Stimulated activated CD4-positive, alpha-beta T cell treated with anti-CD3 and anti-CD28 coated beads, Interleukin-12 subunit alpha, Interleukin-12 subunit beta, amount 100 ng/mL, for 4 hours (primary cell): ENCODE data around the gene HDAC3.
"Not testable (repeated sequence)": the region's sequence is repeated elsewhere in the genome, so short reads cannot be mapped to it uniquely, and the experiment has no call there.

Experiments used
- DNase-seq: peaks from one replicate; pipeline ENCODE4 v3.0.0-alpha.2; 2020

Gene HDAC3

DNA sequence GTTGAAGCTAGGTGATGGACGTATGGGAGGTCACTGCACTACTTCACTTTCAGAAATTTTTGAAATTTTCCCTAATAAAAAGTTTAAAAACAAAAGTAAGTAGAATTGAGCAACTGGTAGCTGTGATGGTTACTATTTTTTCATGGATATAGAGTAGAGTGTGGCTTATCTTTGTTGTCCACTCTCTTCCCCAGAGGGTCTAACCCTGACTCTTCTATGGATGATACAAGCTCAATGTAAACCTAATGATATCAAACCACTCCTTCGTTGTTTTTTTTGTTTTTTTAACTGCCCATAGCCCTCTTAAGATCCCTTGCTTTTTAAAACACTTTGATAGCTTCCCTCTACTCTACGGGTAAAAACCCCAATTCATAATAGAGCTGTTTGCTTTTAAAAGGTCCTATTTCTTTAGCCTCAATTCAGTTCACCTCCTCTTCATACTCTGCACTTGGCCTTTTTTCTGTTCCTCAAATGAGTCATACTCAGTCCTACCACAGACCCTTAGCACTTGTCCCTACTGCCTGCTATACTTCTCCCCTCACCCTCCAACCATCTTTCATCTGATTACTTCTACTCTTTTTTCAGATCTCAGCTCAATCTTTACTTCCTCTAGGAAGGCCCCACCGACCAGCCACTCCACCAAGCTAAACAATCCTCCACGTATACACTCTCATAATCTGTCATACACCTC is 2.6 kb downstream of the HDAC3 start:
- DNase-seq, result no peak

DNA sequence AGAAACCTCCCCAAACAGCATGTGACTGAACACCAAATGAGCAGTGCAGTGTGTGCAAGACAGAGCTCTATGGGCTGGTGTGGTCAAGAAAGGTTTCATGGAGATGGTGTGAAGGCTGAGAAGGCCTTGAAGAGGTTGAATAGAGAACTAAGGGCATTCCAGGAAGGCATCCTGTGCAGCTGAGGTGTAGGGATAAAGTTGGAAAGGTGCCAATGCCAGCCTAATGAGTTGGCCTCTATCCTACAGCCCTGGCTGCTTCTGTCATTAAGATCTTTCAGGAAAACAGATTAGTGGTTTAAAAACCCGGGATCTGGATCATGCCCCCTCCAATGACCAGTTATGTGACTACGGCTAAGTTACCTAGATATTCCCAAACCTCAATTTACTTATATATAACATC is 4.0 kb downstream of the HDAC3 start:
- DNase-seq, result no peak

DNA sequence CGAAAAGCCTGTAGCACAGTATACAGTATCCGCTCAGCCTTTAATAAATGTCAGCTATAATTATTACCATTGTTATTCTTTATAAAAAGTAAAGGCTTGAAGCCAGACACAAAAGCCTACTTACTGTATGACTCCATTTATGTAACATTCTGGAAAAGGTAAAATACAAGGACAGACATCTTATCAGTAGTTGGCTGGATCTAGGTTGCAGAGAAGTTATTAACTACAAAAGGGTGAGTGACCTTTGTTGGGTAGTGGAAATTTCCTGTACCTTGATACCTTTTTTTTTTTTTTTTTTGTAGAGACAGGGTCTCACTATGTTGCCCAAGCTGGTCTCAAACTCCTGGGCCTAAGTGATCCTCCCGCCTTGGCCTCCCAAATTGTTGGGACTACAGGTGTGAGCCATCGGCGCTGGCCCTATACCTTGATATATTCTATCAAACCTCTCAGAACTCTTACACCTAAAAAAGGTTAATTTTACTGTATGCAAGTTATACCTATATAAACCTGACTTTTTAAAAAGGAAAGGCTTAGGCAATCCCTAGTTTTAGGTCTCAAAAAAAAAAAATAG is 6.0 kb downstream of the HDAC3 start:
- no peak for DNase-seq

DNA sequence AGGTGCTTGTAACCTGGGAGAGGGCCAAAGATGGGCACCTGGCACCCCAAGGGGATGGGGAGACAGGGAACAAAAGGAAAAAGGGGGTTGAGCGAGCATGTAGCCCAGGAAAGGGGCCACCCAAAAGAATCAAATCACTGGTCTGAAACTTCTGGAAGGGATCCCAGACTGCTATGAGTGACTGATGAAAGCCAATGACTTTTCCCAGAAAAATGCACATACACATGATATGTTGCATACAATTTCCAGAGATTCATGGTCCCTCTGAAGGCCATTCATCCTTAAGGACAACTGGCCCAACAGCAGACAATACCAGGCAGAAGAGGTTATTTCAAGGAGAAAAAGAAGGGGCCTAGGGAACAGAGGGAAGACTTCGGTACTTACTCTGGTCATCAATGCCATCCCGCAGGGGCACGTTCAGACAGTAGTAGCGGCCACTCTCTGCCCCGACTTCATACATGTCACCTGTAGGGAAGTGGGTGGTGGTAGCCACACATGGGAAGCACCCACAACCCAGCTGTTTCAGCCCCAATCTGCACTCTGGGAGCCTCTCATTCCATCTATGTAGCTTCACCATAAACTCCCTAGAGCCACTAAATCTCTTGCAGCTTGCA is 8.4 kb downstream of the HDAC3 start:
- DNase-seq, result no peak

DNA sequence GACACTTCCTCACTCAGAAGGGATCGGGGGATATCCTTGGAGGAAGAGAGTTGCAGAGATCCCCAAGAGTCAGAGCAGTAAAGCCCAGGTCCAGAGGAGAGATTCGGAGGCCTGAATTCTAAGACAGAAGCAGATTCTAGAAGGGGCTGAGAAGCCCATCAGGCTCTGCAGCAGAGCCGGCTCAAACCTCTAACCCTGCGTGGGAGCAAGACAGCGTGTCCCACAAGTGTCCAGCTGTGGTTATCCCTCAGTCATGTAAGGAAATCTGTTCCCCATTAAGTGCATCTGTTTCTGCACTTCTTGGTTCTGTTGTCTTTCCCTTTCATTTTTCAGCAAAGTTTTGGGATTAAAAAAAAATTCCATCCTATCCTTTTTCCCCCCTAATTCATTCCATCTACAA is 13.0 kb downstream of the HDAC3 start:
- no peak for DNase-seq

DNA sequence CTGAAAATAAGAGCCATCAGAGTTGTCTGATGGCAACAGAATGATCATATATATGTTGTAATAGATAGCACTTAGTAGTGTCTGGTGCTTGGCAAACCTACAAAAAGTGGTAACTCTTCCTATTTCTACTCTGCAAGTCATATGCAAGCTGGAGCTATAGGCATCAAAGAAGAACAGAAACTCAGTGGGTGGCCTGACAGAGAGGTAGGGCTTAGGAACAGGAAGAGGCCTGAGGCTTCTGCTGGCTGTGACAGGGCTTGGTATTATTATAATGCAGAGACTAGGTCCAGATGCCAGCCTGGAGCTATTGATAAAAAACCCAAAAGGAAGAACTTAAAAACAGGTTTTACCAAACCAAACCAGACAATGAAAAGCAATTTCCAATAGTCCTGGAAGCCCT is 13.5 kb downstream of the HDAC3 start:
- no peak for DNase-seq

DNA sequence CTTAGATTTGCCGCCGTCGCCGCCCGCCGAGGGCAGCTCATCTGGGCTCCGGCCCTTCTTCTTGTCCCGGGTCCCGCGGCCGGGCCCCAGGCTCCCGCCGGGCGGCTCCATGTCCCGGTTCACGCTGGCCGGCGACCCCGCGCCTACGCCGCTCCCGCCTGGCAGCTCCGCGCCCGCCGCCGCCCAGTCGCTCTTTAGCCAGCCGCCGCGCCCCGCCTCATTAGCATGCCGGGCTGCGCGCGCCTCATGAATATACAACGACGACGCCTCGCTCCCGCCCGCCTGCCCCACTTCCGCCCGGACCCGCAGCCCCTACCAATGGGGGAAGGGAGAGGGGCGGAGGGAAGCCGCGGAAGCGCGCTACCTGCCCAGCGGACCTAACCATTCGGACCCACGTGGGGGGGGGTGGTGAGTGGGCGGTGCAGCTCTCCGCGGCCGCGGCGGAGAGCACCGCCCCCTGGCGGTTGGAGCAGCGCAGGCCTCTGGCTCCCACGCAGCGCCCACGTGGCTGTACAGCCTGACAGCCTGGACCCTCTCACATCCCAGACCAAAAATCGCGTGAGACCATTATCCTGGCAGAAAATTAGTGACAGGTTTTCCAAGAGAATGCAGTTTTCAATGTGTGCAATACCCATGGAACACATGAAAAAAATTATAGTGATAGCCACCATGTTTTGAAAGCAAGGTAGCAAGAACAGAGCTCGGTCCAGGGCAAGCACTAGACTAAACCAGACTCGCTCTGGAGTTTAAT is 17.7 kb downstream of the HDAC3 start, which contains the start of gene DIAPH1:
Gene DIAPH1 (minus strand): TSS at position 197 of the 751 bp plus-strand sequence. CDS start 86 bp downstream, at position 111.
- peak; percentile 99 for DNase-seq

DNA sequence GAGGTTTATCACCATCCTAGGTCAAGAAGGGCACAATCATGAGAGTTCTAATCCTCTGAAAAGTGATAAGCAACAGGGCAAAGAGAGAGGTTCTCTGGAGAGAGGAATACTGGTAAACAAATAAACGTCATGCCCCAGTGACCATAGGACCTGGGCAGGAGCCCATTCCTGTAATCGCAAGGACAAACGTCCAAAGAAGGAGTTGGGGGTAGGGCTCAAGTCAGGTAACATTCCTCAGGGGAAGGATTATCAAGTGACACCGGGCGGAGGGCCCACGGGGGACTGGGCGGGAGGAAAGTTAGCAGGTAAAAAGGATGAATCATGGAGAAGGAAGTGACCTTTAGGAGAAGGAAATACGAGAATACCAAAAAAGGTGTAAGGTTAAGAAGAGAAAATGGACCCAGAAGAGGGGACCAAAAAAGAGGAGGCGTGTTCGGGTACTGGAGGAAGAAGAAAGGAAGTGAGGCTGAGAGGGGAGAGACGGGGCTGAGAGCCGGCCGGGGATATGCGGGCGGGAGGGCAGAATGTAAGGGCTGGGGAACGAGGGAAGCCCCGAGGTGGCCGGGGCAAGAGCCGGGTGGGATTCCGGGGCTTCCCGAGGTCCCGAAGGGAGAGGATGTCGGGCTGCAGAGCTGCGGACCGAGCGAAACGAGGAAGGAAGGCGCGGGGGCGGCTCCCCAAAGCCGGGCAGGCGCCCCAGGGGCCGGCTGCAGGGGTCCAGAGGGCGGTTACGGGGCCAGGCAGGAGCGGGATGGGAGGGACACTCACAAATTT is 18.4 kb downstream of the HDAC3 start:
- DNase-seq, result peak; percentile 51

DNA sequence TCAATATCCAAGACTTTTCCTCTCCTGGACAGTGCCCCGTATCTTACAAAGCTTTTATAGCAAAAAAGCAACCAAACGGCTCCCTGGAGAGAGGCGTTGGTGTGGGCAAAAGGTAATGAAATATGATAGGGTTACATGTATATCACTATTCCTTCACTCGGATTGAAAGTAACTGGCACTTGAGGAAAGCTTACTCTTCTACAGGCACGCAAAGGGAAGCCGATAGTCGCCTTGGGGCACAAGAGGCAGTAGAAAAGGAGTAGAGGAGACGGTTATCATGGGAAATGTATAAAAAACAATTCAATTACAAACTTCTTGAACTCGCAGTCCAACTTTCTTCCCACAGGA is 19.0 kb downstream of the HDAC3 start:
- DNase-seq, result no peak

DNA sequence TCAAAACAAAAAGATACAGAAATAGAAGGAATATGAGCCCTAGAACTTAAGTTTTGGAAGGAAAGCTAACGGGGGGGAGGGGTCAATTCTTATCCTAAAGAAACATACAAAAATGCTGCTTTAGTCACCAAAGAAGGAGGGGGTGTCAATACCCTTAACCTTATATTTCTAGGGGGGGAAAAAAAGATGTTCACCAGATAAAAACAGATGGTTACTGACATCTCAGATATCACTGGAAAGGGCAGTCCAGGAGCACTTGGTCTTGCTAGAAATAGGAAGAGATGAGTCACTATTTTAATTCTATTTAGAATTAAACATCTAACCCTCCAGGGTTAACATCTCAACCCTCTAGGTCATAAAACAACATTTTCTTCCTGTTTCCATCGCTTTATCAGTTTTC is 19.5 kb downstream of the HDAC3 start:
- no peak for DNase-seq

DNA sequence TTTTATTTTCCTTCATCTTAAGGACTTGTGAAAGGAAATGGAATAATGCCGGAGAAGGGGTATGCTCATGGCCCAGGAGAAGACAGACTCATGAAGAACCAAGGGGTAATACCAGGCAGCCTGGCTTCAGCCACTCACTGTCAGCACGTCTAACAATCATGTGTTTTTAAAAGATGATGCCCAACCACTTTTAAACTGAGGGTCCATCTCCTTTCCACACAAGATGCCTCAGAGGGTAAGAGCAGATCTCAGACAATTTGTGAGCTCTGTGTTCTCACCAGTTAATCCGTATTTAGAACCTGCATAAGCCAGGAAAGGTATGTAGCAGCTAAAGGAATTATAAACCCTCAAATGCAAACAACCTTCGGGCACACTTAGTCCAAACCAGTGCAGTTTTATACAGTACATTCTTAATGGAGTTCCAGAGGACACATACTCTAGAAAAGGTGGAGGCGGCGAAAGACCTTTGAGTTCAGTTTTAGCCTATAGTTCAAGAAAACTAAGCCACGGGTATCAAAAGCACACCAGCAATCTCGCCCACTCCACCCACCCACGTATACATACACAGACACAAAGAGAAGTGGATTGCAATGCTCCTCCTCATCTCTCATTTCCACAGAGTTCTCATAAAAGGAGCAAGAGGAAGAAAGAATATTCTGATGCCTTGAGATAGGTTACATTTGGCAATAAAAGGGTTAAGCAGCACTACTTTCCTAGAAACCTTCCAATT is 20.5 kb downstream of the HDAC3 start:
- no peak for DNase-seq

DNA sequence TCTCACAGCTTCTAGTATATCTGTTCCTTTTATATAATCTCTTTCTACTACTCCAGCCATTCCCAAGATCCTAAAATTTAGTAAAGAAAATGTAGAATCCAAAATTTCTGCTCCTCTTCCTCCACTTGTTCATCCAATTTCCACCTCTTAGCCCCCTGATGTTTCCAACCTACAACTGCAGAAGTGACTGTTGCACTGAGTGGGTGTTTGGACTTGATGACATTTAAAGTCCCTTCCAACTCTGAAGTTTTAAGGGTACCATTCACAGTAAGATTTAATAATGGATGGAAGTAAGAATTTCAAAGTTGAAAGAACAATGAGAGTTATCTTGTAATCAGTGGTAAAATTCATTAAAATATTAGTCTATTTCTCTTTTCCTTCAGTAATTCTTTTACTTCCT is 23.3 kb downstream of the HDAC3 start:
- no peak for DNase-seq

DNA sequence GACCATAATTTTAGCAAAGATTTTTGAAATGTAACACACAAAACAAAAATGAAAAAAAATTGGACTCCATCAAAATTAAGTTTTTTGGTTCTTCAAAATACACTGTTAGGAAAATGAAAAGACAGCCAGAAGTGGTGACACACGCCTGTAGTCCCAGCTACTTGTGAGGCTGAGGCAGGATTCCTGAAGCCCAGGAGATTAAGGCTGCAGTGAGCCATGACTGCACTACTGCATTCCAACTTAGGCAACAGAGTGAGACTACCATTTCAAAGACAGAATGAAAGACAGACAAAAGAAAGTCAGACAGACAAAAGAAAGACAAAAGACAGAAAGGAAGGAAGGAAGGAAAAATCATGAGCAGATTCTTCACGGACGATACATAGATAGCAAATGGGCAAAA is 25.4 kb downstream of the HDAC3 start:
- DNase-seq, result no peak

DNA sequence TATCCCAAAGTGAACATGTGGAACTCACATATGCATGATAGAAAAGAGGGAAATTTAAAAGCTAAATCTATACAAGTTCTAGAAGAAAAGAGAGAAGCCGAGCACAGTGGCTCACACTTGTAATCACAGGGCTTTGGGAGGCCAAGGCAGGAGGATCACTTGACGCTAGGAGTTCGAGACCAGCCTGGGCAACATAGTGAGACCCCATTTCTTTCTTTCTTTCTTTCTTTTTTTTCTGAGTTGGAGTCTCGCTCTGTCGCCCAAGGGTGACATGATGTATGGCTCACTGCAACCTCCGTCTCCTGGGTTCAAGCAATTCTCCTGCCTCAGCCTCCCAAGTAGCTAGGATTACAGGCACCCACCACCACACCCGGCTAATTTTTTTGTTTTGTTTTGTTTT is 26.7 kb downstream of the HDAC3 start:
- DNase-seq, result not testable (repeated sequence)

DNA sequence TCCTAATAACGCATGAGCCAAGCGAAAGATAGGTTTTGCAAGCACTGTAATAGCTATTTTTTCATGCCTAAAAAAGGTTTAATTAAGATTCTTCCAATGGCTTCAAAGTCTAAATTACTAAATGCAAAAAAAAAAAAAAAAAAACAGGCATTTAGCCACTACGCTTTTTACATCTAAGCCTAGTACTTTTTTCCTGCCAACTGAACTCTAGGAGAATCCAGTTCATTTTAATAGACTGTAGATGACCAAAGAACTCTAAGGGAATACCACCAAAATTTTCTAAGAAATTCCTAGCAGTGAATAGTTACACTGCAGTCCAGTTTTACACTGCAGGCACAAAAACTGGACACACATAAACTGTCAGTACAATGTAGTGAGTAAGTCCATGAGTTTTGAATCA is 27.6 kb downstream of the HDAC3 start:
- DNase-seq, result no peak

DNA sequence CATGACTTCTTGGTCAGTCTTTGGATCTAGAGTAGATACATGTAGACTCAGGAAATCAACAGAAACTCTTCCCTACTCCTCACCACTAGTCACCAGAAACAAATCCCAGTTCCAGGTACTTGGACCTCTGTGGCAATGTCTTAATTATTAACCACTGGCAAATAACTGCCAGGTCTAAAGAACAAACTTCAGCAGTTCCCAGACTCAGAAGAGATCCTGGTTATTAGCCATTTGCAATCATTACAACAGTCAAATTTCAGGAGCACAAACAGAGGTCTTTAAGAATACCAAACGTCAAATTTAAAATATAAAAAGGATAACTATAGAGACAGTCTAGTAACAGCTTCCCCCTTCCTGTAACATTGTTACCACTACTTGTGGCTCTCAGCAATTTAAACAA is 28.1 kb downstream of the HDAC3 start:
- DNase-seq, result no peak

DNA sequence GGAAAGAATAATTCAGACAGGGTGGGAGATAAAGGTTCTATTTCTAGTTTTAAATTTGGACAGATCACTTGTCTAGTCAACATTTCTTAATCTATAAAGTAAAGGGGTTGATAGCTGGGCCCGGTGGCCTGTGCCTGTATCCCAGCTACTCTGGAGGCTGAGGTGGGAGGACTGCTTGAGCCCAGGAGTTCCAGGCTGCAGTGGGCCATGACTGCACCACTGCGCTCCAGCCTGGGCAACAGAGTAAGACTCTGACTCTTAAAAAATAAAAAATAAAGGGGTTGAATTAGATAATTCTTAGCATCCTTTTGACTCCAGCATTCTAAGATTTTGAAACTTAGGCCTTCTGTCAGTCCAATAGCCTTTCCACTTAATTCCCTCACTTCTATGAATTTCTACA is 28.6 kb downstream of the HDAC3 start:
- DNase-seq, result no peak

DNA sequence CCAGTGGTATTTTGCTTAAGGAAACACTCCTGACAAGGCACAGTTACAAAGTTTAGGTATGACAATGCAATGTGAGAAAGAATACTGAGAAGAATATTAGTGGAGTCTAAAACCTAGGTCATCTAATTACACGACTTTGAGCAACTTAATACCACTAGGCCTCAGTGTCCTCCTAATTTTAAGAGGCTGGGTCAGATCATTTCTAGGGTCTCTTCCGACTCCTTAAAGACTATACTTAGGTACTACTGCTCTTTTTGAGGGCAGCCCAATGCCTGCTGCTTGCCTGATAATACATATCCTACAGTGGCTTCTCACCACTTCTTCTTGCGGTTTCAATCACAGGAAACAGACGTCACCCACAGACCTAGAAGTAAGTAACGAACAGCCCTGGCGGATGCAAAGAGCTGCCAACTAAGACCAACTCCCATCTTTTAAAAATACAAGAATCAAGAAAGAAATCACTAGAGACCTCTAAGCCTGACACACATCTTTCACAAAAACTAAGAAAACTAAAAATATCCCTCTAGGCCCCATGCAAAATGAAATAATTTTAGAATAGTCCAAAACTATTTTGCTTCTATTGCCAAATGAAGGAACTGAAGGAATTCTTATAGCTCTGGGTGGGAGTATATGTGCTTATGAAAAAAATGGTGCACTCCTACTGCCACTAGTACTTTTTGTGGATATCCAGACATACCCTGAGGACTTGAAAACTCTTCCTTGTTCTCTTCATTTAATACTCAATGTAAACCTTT is 30.9 kb downstream of the HDAC3 start:
- DNase-seq, result peak; percentile 30

DNA sequence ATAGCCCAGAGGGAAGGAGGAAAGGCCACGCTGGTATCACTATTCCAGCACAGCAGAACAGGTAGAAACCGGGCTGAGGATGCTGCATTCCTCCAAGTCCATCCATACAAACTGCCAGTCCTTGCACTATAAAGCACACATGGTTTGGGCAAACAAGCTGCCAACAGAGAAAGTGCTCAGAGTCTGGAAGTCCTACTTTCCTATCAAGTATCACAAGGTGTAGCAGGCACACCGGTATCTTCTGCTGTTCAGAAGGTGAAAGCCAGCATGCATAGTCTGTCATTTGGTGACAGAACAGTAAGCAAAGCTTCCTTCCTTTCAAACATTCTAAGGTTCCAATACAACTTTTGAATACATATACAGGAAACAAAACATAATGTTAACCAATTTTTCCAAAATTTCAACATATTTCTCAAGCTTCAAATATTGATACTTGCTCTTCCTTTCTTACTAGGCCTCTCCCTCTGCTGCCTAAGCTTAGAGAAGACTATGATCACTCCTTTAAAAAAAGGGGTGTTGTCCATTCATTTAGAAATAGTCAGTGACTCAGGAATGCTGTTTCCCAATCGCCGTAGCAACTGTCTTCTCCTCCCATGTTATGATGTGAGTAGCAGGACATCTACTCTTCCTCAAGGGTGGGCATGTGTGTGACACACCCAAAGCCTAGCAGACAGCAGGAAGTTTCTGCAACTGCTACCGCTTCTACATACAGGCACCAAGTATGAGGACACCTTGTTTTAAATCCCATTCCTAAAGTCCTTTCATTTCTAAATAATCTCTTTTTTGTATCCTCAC is 32.5 kb downstream of the HDAC3 start:
- DNase-seq, result no peak

DNA sequence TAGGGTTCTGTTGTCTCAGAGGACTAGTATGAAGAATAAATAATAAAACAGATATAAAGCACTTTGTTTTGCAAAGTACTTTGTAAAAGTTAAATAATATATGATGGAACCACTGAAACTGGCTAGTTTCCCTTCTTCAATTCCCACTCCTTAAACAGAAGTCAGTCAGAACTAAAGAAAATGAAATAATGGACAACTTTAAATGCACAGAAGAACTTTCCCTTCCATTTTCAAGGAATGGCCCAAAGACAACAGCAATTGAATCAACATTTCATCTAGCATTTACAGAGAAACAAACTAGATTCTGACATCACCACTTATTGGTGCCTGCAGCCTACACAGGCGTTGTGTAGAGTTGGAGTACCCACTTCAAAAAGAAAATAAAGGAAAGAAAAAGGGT is 34.0 kb downstream of the HDAC3 start:
- DNase-seq, result no peak
